Esophagus muscularis mucosa (tissue), 4 donors: ENCODE measurements around the gene TRPM8. TPM values are rescaled to one million over a fixed set of nuclear protein-coding genes. Genes with fewer than 3 reads are reported as not detected.
A peak's percentile ranks its signal among the peaks of the same experiment; 100 is the strongest.

Experiments
- DNase-seq: peaks from one replicate; pipeline ENCODE4 v3.0.0-alpha.2; 2017; ENCODE audit errors: extremely low spot score
- H3K27ac ChIP-seq, 4 donors: fragments of 200-600 bp; sonication (generic); replicated peaks in 1 of 4; 1 replicate in 3 of 4; 2 replicates in 1 of 4; pipeline ENCODE4 v1.5.1; 2016 to 2019; ENCODE audit warnings: mild to moderate bottlenecking in 1 of 4
- H3K27me3 ChIP-seq, 4 donors: fragments of 200-600 bp; sonication (generic); one replicate each; pipeline versions ENCODE4 v1.5.1 to v1.6.0; 2016 to 2019
- H3K36me3 ChIP-seq, 4 donors: fragments of 200-600 bp; sonication (generic); one replicate each; pipeline ENCODE4 v1.5.1; 2016 to 2019
- H3K4me1 ChIP-seq, 4 donors: fragments of 200-600 bp; sonication (generic); one replicate each; pipeline ENCODE4 v1.5.1; 2016 to 2019
- H3K4me3 ChIP-seq, 4 donors: fragments of 200-600 bp; sonication (generic); 1 replicate in 2 of 4; 2 replicates in 2 of 4; pipeline ENCODE4 v1.5.1; 2016 to 2019; ENCODE audit warnings: mild to moderate bottlenecking in 4 of 4, moderate library complexity in 1 of 4
- H3K9me3 ChIP-seq, 4 donors: fragments of 200-600 bp; sonication (generic); 1 replicate in 3 of 4; 2 replicates in 1 of 4; pipeline ENCODE4 v1.5.1; 2016 to 2019
- CTCF ChIP-seq, 3 experiments: fragments of 200-600 bp in 2 of 3; fragments of 450-650 bp in 1 of 3; sonication (generic) in 2 of 3; IDR thresholded peaks; one replicate each; pipeline ENCODE4 v1.5.1; 2017 to 2019; ENCODE audit warnings: antibody characterized with exemption in 3 of 3, mild to moderate bottlenecking in 2 of 3, moderate library complexity in 1 of 3
- EP300 ChIP-seq: sonication (generic); formaldehyde crosslinking; IDR thresholded peaks from one replicate; pipeline ENCODE4 v1.6.1; 2017; ENCODE audit warnings: antibody characterized with exemption
- POLR2A ChIP-seq: fragments of 450-650 bp; IDR thresholded peaks from one replicate; pipeline ENCODE4 v1.6.1; 2017; ENCODE audit warnings: antibody characterized with exemption, moderate library complexity, mild to moderate bottlenecking, low read depth
- POLR2AphosphoS5 ChIP-seq, 2 donors: sonication (generic); formaldehyde crosslinking; IDR thresholded peaks; one replicate each; pipeline ENCODE4 v1.6.1; 2017; ENCODE audit warnings: antibody characterized with exemption in 2 of 2
- WGBS: methylation state at CpG from one replicate; pipeline ENCODE4 v1.1.5; 2018; 5-methylcytosine and 5-hydroxymethylcytosine counted together
- intact Hi-C: fragments of 100-400 bp; cut with DNase I; formaldehyde crosslinking; loops from one replicate; pipeline ENCODE4 v1.15.1; 2023
- total RNA-seq, 4 donors: library from RNA; depleted of rRNA; stranded (reverse); fragments of >200 nt; gene quantifications; one replicate each; pipeline versions ENCODE4 v1.1.0 to v1.2.1, GENCODE V29; 2016

The TRPM8 gene
- total RNA-seq, 4 donors from 2014 or later, result not detected

- Histone ChIP-seq H3K9me3 (no peaks in the 10 kb centered on the region), H3K4me1 (peaks cover 0 to 7% (median 3%) of the 10 kb centered on the region in 4 donors), H3K27me3 (peaks cover 0 to 51% (median 0%) of the 10 kb centered on the region in 4 donors), H3K36me3 (no peaks in the 10 kb centered on the region), H3K4me3 (no peak overlapping the region), H3K27ac (no peak overlapping the region)
- no peak for DNase-seq
- WGBS, result 31% methylated on average over 3 of the region's 4 CpGs
- TF ChIP-seq POLR2AphosphoS5 (IDR thresholded peaks at IDR 0.05) (peak in 1 of 2 donors; percentile 6), POLR2A (no peak)
- intact Hi-C loops, result loop anchor here (5.0 kb wide), 1 partner anchor 573 kb away; no protein-coding TSS in a partner anchor
Measured at GRCh38 chr2:233974530-233975071, 57.4 kb downstream of the TRPM8 start.

- Histone ChIP-seq H3K36me3 (no peaks in the 10 kb centered on the region), H3K9me3 (no peaks in the 10 kb centered on the region), H3K27ac (no peak overlapping the region), H3K27me3 (peaks cover 0 to 50% (median 0%) of the 10 kb centered on the region in 4 donors), H3K4me3 (no peak overlapping the region), H3K4me1 (peaks cover 0 to 7% (median 3%) of the 10 kb centered on the region in 4 donors)
- 74% methylated on average over 5 of the region's 5 CpGs for WGBS
- no peak for DNase-seq
- intact Hi-C loops, result loop anchor here (5.0 kb wide), 1 partner anchor 571 kb away; no protein-coding TSS in a partner anchor
- TF ChIP-seq CTCF (IDR thresholded peaks at IDR 0.05), result no peak
- TF ChIP-seq POLR2A, result no peak
- no peak for TF ChIP-seq EP300
- no peak for TF ChIP-seq POLR2AphosphoS5 (IDR thresholded peaks at IDR 0.05)
Measured at GRCh38 chr2:233976087-233976486, 58.9 kb downstream of the TRPM8 start.

- DNase-seq, result no peak
- WGBS, result 60% methylated on average over 8 of the region's 8 CpGs
- H3K36me3 ChIP-seq, result no peaks in the 10 kb centered on the region
- H3K27me3 ChIP-seq, result peaks cover 0 to 50% (median 0%) of the 10 kb centered on the region in 4 donors
- H3K4me1 ChIP-seq, result peaks cover 0 to 7% (median 3%) of the 10 kb centered on the region in 4 donors
- no peak for TF ChIP-seq POLR2A
- TF ChIP-seq CTCF (IDR thresholded peaks at IDR 0.05), result peak in 2 of 3 experiments; percentile 5 to 20
- intact Hi-C loops, result loop anchor here (5.0 kb wide), 1 partner anchor 571 kb away; no protein-coding TSS in a partner anchor
- no peak overlapping the region for H3K27ac ChIP-seq
- H3K4me3 ChIP-seq, result no peak overlapping the region
- H3K9me3 ChIP-seq, result no peaks in the 10 kb centered on the region
Measured at GRCh38 chr2:233976690-233977294, 59.6 kb downstream of the TRPM8 start.

GRCh38 chr2:233977296-233977837, 60.2 kb downstream of the TRPM8 start:
- peaks cover 0 to 7% (median 3%) of the 10 kb centered on the region in 4 donors for H3K4me1 ChIP-seq
- H3K9me3 ChIP-seq, result no peaks in the 10 kb centered on the region
- H3K27me3 ChIP-seq, result peaks cover 0 to 47% (median 0%) of the 10 kb centered on the region in 4 donors
- TF ChIP-seq CTCF (IDR thresholded peaks at IDR 0.05) (no peak), POLR2A (no peak), POLR2AphosphoS5 (IDR thresholded peaks at IDR 0.05) (no peak), EP300 (no peak)
- WGBS, result 79% methylated on average over 8 of the region's 8 CpGs
- no peaks in the 10 kb centered on the region for H3K36me3 ChIP-seq
- no peak overlapping the region for H3K4me3 ChIP-seq
- no peak for DNase-seq
- intact Hi-C loops, result loop anchor here (5.0 kb wide), 1 partner anchor 570 kb away; no protein-coding TSS in a partner anchor
- H3K27ac ChIP-seq, result no peak overlapping the region

GRCh38 chr2:233979748-233980147, 62.6 kb downstream of the TRPM8 start:
- no peaks in the 10 kb centered on the region for H3K9me3 ChIP-seq
- DNase-seq, result no peak
- H3K27ac ChIP-seq, result no peak overlapping the region
- peaks cover 0 to 1% (median under 1%) of the 10 kb centered on the region in 4 donors for H3K4me1 ChIP-seq
- no peak for TF ChIP-seq EP300
- TF ChIP-seq POLR2AphosphoS5 (IDR thresholded peaks at IDR 0.05), result no peak
- TF ChIP-seq CTCF (IDR thresholded peaks at IDR 0.05), result no peak
- no peak for TF ChIP-seq POLR2A
- 58% methylated on average over 4 of the region's 4 CpGs for WGBS
- no peak overlapping the region for H3K4me3 ChIP-seq
- intact Hi-C loops, result loop anchor here (5.0 kb wide), 1 partner anchor 568 kb away; no protein-coding TSS in a partner anchor
- peaks cover 0 to 43% (median 0%) of the 10 kb centered on the region in 4 donors for H3K27me3 ChIP-seq
- no peaks in the 10 kb centered on the region for H3K36me3 ChIP-seq
